Middle frontal gyrus (tissue), 1 donor: Measurements from ENCODE around the gene CHRNA4.
"Not testable (repeated sequence)": the region's sequence is repeated elsewhere in the genome, so short reads cannot be mapped to it uniquely, and the experiment has no call there.

ENCODE experiments used
- DNase-seq: peaks from one replicate; pipeline ENCODE4 v3.0.0-alpha.2; 2015; ENCODE audit warnings: low spot score; ENCODE audit errors: extremely low spot score

Gene CHRNA4

DNA sequence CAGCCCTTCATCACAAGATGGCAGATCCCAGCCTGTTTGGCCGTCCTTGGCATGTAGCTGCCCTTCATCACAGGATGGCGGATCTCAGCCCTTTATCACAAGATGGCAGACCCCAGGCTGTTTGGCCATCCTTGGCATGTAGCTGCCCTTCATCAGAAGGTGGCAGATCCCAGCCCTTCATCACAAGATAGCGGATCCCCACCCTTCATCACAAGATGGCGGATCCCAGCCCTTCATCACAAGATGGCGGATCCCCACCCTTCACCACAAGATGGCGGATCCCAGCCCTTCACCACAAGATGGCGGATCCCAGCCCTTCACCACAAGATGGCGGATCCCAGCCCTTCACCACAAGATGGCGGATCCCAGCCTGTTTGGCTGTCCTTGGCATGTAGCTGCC lies 26.1 kb downstream of the CHRNA4 start:
- not testable (repeated sequence) for DNase-seq

DNA sequence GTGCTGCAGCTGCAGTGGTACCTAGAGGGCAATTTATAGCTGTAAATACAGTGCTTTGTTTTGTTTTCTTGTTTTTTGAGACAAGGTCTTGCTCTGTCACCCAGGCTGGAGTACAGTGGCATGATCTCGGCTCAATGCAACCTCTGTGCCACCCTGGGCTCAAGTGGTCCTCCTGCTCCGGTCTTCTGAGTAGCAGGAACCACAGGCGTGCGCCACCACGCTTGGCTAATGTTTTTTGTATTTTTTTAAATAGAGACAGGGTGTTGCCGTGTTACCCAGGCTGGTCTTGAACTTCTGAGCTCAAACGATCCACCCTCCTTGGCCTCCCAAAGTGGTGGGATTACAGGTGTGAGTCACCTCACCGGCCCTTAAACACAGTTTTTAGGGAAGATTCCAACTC lies 26.8 kb downstream of the CHRNA4 start:
- no peak for DNase-seq

- DNase-seq, result no peak
Observed at GRCh38 chr20:63333241-63333836, 27.8 kb downstream of the CHRNA4 start.

DNA sequence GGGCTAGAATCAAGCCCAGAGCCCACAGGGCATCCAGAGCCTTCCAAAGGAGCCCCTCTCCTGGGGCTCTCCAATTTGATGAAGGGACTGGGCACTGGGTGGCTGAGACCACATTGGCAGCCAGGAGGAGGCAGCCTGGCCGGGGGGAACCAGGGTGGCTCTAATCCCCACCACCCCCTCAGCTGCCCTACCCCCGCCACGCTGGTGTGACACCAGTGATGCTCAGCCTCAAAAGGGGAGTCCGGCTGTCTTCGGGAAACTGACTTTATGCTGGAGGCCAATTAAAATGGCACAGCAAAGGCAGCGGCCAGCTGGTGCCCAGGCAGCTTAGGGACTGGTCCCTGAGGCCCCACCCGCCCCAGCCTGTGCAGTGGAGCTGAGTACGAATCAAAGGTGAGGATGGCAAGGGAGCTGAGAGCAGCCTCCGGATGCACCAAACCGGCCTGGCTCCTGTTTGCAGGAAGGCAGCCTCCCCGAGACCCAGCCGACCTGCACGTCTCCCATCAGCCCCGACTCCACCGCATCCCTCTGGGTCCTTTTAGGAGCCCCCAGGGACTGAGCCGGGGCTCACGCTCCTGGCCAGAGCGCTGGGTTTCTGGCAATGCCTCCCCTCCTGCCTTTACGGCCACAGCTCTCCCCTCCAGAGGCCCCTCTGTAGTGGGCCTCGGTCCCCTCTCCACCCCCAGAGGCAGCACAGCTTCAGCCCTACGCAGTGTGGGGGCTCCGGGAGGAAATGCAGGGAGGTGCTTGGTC lies 28.5 kb downstream of the CHRNA4 start:
- no peak for DNase-seq

DNA sequence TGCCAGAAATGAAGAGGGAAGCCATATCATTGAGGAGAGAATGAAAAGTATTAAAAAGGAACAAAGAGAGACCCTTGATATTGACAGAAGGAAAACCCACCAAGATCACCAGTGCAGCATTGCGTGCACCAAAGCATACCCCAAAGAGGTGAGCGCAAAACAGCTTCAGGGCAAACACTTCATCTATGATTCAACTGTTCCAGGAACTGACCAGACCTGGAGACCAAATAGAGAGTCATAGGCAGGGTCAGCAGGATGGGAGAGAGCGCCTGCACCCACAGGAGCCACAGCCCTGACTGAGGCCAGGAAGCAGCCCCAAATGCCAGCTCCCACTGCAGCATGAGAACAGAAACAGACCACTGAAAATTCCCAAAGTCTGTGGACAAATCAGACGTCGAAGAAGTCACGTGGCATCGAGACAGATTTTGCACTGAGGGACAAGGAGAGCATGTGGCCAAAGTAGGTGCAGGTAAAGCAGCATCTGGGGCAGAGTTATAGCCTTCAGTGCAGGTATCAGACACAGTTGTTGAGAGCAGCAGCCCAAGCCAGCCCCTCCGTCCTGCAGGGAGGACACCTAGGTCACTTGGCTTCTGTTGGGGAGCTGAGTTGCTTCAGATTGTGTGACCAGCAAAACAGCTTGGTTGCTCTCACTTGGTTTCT lies 29.3 kb downstream of the CHRNA4 start:
- DNase-seq, result no peak

GRCh38 chr20:63330940-63331339 lies 30.2 kb downstream of the CHRNA4 start:
- no peak for DNase-seq

DNA sequence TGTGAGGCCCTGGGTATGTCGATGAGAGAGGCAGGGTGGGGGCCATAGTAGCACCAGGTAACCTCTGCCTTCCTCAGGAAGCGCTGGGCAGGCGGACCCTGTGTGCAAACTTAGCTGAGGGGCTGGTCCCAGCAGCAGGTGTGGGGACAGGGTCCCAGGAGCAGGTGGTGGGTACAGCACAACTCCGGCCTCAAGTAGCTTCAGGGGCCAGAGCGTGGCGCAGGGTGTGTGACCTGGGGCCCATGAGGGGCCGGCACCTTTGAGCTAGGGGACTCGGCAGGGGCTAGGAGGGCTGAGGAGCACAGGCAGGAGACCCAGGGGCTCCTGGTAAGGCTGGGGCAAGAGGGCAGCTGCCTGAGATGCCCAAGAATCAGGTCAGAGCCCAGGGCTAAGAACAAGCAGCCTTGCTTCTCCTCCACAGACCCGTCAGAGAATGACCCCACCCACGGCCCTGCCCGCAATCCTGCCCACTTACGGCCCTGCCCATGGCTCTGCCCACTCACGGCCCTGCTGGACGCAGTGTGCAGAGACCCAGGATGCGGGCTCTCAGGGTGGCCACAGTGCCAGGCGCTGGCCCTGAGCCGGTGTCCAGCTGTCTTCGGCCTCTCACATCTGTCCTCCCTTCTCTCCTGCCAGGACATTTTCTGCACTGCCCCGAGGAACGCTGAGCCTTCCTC lies 30.9 kb downstream of the CHRNA4 start:
- DNase-seq, result no peak

GRCh38 chr20:63329331-63330083 lies 31.6 kb downstream of the CHRNA4 start:
- no peak for DNase-seq

- no peak for DNase-seq
Observed at GRCh38 chr20:63328718-63329275, 32.4 kb downstream of the CHRNA4 start.

DNA sequence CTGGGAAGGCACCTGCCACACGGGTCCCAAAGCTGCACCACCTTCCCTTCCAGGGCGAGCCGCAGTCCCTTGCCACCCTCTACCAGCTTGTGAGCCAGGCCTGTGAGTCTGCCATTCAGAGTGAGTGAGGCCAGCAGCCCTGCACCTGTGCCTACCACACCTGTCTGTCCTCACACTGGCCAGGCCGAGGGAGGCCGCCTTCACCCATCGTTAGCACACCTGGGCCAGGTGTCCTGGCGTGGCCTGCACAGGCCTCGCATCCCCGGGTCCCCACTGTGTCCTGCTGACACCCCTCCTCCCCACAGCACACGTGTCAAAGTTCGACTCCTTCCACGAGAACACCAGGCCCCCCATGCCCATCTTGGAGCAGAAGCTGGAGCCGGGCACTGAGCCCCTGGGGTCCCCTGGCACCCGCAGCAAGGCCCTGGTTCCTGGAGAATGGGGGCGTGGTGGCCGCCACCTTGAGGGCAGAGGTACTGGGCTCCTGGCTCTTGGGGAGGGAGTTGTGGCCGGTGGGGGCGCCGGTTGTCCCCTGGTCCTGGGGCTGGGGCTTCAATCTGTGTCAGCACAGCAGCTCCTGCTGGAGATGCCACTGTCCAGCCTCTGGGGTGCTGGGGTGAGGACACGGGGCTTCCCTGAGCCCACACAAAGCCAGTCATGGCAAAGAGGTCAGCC lies 33.0 kb downstream of the CHRNA4 start:
- DNase-seq, result no peak

GRCh38 chr20:63327231-63327745 lies 33.9 kb downstream of the CHRNA4 start:
- DNase-seq, result no peak

DNA sequence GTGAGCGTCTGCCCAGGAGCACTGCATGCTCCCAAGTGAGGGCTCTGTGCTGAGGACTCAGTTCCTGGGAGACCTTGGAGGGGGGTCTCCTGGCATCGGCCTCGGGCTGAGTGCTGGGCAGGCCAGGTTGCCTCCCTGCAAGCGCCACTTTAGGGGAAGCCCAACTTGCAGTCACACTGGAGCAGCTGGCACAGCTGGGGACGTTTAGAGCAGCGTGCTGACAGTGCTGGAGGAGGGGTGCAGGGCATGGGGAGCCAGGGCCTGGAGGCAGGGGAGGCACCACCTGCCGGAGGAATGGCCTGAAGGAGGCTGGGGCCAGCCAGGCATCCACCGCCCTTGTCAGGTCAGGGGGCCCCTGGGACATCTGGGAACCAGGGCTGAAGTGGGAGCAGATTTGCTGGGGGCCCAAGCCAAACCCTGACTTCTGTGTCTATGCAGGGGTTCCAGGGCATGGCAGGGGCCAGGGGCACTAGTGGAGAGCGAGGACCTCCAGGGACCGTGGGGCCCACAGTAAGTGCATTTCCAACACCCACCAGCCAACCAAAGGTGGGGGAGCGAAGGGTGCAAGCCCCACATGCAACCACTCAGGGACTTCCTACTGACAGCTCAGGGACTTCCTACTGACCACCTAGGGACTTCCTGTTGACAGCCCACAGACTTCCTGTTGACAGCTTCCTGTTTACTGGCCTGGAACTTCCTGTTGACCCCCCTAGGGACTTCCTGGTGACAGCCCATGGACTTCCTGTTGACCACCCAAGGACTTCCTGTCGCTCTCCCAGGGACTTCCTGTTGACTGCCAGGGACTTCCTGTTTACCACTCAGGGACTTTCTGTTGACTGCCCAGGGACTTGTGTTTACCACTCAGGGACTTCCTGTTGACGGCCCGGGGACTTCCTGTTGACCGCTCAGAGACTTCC lies 34.6 kb downstream of the CHRNA4 start:
- DNase-seq, result no peak

GRCh38 chr20:63325554-63326313 lies 35.4 kb downstream of the CHRNA4 start:
- DNase-seq, result no peak

DNA sequence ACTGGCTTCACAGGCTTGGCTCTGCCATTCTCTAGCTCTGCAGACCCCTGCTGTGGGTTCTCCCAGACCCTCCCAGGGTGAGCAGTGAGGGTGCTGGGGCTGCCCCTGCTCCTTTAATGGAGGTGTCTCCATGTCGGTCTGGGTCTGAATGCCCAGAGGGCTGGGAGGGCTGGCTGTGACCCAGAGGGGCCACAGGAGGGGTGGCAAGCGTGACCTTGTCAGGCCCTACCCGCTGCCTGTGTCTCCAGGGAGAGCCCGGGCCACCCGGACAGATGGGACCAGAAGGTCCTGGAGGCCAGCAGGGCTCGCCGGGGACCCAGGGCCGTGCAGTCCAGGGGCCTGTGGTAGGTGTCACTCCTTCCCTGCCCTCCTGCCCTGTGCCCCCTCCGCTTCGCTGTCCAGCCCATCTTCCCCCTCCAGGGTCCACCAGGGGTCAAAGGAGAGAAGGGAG lies 36.1 kb downstream of the CHRNA4 start:
- no peak for DNase-seq

- DNase-seq, result no peak
Observed at GRCh38 chr20:63323357-63323981, 37.7 kb downstream of the CHRNA4 start.

GRCh38 chr20:63322933-63323273 lies 38.2 kb downstream of the CHRNA4 start:
- no peak for DNase-seq

DNA sequence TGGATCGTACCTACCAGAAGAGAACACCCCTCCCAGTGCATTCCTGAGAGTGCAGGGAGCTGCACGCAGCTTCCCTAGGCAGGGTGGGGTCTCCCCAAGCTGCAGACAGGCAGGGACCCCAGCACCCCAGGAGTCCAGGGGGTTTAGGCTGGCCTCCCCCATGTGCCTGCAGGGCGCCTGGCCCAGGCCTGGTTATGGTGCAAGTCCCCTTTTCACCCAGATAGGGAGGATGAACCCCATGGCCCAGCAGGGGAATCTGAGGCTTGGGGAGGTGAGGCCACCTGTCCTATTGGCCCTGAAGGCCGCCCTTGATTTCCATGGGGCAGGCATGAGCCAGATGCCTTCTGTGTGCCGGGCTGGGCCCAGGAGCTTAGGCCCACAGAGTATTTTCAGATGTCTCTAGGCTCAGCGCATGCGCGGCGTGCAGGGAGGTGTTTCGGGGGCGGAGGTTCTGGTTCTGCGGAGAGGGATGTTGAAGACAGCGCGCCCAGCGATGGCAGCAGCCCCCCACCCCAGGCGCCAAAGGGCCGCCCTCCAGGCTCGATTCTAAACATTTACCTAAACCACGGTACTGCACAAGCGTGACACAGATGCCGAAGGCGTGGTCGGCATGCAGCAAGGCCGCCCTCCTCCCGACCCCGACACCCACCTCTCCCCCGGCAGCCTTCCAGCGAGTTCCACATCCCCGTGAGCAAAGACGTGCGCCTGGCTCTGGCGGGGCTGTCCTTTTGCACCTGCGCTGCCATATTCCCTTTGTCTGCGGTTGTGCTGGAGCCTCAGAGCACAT lies 38.8 kb downstream of the CHRNA4 start:
- DNase-seq, result no peak
